ENCODE results near the gene CD82. TPM values are rescaled to one million over a fixed set of nuclear protein-coding genes. Genes with fewer than 3 reads are reported as not detected.

CD82 gene
- total RNA-seq, 1 donor = 2.6 TPM

- no peak for DNase-seq (ENCODE audit: low read depth)
- H3K4me3 ChIP-seq (ENCODE audit: low read depth, low read length) = no peak overlapping the region
- no peak for TF ChIP-seq CTCF (IDR thresholded peaks at IDR 0.05; ENCODE audit: insufficient read depth, low read length)
These were observed 15.8 kb downstream of the CD82 start for GRCh38 chr11:44581246-44581645.

DNA sequence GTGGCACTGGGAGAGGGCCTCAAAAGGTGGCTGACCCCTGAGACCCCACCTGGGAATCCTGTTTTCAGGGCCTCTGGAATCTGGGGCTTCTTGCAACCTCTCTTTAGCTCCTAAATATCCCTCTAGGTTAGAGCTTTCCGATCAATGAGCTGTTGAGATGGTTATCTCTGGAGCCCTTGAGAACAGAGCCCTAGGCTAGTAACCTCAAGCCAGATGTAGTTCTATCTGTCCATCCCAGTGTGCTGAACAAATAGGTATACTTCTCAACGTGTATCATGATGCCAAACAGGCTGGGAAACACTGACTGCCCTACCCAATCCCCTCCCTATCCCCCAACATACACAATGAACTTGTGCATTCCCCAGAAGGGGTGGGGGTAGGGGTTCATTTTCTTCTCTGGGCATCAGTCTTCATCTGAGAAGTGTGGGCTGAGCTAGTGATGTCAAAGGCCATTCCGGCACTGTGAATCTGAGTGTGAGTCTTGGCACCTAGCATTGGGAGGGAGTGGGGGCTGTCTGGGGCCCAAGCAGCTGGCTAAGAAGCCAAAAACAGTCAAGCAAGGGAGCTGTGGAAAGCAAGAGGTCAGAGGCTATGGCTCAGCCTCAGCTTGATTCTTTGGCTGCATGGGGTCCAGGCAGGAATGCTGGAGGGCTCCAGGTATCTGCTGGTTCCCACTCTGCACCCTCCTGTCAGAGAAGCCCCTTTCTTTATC, 17.3 kb downstream of the CD82 start:
- no peak for TF ChIP-seq CTCF (IDR thresholded peaks at IDR 0.05; ENCODE audit: insufficient read depth, low read length)
- DNase-seq (ENCODE audit: low read depth) = no peak
- no peak overlapping the region for H3K4me3 ChIP-seq (ENCODE audit: low read depth, low read length)

GRCh38 chr11:44583353-44583669, 17.8 kb downstream of the CD82 start:
- no peak overlapping the region for H3K4me3 ChIP-seq (ENCODE audit: low read depth, low read length)
- no peak for DNase-seq (ENCODE audit: low read depth)
- no peak for TF ChIP-seq CTCF (IDR thresholded peaks at IDR 0.05; ENCODE audit: insufficient read depth, low read length)

- H3K4me3 ChIP-seq (ENCODE audit: low read depth, low read length) = no peak overlapping the region
- TF ChIP-seq CTCF (IDR thresholded peaks at IDR 0.05; ENCODE audit: insufficient read depth, low read length) = no peak
- DNase-seq (ENCODE audit: low read depth) = no peak
These were observed 20.0 kb downstream of the CD82 start for GRCh38 chr11:44585421-44585820.

GRCh38 chr11:44589301-44589700, 23.8 kb downstream of the CD82 start:
- no peak overlapping the region for H3K4me3 ChIP-seq (ENCODE audit: low read depth, low read length)
- DNase-seq (ENCODE audit: low read depth) = no peak
- no peak for TF ChIP-seq CTCF (IDR thresholded peaks at IDR 0.05; ENCODE audit: insufficient read depth, low read length)

GRCh38 chr11:44590769-44591168, 25.3 kb downstream of the CD82 start:
- no peak for DNase-seq (ENCODE audit: low read depth)

More at GRCh38 chr11:44590769-44591168, 25.3 kb downstream of the CD82 start:
- H3K4me3 ChIP-seq (ENCODE audit: low read depth, low read length) = no peak overlapping the region
- TF ChIP-seq CTCF (IDR thresholded peaks at IDR 0.05; ENCODE audit: insufficient read depth, low read length) = no peak
